HG03108 (cell line): ENCODE results near the gene PELI3.
A peak's percentile ranks its signal among the peaks of the same experiment; 100 is the strongest.
"Not testable (repeated sequence)": the region's sequence is repeated elsewhere in the genome, so short reads cannot be mapped to it uniquely, and the experiment has no call there.

Source experiments
- ATAC-seq: cut with Tn5 transposase; IDR thresholded peaks from one replicate; pipeline ENCODE4 v1.9.1; 2021; ENCODE audit warnings: moderate library complexity; ENCODE audit not compliant: unreplicated experiment

PELI3 gene, protein sequence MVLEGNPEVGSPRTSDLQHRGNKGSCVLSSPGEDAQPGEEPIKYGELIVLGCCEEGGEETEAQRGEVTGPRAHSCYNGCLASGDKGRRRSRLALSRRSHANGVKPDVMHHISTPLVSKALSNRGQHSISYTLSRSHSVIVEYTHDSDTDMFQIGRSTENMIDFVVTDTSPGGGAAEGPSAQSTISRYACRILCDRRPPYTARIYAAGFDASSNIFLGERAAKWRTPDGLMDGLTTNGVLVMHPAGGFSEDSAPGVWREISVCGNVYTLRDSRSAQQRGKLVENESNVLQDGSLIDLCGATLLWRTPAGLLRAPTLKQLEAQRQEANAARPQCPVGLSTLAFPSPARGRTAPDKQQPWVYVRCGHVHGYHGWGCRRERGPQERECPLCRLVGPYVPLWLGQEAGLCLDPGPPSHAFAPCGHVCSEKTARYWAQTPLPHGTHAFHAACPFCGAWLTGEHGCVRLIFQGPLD

DNA sequence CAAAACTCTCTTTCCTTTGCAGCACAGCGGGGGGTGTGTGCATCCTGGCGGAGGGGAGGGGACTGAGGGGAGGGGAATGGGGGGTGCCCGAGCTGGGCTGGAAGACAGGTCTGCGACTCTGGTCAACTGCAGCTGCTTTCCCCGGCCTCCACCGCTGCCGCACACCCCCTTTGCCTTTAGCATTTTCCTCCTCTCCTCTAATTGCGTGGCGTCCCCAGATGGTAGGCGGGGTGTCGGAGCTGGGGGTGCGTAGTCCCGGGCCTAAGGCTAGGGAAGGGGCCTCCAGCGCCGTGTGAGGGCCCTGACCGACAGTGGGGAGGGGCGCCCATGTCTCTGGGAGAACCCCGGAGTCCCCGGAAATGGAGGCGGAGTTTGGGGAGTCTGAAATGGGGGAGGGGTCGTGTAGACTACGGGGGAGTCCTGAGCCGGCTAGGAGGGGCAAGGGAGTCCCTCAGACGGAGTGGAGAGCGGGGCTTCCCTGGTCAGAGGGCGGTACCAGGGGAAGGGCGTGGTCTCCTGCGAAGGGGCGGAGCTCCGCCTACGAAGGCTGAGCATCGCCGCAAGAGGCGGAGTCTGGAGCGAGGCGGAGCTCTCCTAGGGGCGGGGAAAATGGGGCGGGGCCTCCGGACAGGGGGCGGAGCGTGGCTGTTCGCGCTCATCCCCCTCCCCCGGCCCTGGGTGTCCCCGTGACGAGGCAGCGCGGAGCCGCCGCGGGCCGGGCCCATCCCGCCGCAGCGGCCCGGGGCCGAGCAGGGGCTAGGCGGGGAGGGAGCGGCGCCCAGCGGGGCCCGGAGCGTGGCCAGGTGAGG lies at the start of gene PELI3:
Gene PELI3 (plus strand): TSS at position 681 of the 809 bp plus-strand sequence. CDS start 1,224 bp downstream, outside the sequence.
- ATAC-seq = peak; percentile 70

DNA sequence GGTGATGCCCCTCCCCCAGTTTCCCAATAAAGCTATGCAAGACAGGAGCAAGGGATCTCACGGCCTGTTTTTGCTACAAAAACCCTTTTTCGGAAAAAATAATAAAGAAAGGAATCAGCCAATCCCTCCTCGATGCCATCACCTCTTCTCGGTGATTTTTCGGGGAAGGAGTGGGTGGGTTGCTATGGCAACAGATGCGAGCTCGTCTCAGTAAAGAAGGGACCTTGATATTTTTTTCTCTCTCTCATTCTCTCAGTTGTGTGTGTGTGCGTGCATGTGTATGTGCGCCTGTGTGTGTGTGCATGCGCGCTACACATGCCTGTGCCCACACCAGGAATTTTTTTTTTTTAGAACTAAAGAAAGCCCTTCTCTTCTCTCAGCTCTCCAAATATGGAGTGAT lies 49.7 kb upstream of the PELI3 start:
- ATAC-seq = no peak

GRCh38 chr11:66418168-66418985 lies 48.3 kb upstream of the PELI3 start:
- no peak for ATAC-seq

DNA sequence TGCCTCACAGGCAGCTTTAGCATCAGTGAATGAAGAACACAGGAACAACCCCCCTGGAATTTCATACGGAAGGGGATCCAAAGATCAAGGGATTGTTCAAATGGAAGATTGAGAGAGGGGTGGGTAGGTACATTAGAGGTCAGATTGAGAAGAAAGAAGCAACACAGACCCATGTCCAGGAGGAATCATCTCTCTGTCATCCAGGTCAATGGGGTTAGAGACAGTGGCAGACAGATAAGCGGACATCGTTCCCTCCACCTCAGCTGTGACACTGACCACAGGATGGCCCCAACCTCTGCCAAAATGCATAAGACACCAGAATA lies 47.8 kb upstream of the PELI3 start:
- ATAC-seq = no peak

DNA sequence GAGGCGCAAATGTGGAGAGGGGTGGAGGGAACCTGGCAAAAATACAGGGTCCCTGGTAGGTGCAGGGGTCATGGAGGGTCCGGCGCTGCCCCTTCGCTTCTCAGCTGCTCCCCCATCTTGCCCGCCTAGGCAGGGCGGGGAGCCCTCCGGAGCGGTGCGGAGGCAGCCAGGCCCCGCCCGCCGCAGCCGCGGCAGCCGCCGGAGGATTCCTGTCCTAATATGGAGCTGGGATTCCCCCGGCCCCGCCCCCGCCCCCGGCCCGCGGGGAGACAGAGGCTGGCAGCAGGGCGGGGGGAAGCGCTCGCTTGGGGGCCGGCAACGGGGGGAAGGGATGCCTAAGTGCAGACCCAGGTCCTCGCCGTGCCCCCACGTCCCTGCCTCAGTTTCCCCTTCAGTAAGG lies 46.9 kb upstream of the PELI3 start:
- no peak for ATAC-seq

GRCh38 chr11:66420671-66421476 lies 45.8 kb upstream of the PELI3 start, which contains the start of gene NPAS4:
NPAS4 (plus strand) TSS chr11:66421035; CDS start chr11:66421180, 145 bp downstream.
- ATAC-seq = no peak

- peak; percentile 65 for ATAC-seq
Measured at GRCh38 chr11:66421492-66422205, 45.1 kb upstream of the PELI3 start.

DNA sequence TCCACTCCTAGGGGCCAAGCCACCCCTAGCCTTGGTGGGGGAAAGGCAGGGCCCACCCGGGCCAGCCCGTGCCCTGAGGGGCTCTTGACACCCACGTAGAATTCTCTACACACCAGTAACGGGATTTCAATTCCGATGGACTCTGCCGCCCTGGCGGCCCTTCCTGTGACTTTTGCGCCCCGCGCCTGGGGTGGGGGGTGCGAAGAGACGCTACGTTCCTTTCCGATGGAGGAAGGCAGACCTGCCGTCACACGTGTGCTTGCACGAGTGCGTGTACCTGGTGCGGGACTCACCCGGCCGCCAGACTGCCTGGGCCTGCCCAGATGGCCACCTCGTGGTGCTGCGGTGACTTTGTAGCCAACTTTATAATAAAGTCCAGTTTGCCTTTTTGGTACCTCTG lies 40.4 kb upstream of the PELI3 start:
- no peak for ATAC-seq

DNA sequence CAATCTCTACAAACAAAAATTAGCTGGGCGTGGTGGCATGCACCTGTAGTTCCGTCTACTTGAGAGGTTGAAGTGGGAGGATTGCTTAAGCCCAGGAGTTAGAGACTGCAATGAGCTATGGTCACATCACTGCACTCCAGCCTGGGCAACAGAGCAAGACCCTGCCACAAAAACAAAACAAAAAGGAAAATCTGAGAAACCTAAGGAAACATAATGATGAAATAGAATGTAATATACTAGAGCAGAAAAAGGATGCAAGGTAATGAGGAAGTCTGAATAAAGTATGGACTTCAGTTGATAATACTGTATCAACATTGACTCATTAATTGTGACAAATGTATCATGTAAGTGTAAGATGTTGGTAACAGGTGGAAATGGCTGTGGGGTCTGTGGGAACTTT lies 37.8 kb upstream of the PELI3 start:
- ATAC-seq = no peak

DNA sequence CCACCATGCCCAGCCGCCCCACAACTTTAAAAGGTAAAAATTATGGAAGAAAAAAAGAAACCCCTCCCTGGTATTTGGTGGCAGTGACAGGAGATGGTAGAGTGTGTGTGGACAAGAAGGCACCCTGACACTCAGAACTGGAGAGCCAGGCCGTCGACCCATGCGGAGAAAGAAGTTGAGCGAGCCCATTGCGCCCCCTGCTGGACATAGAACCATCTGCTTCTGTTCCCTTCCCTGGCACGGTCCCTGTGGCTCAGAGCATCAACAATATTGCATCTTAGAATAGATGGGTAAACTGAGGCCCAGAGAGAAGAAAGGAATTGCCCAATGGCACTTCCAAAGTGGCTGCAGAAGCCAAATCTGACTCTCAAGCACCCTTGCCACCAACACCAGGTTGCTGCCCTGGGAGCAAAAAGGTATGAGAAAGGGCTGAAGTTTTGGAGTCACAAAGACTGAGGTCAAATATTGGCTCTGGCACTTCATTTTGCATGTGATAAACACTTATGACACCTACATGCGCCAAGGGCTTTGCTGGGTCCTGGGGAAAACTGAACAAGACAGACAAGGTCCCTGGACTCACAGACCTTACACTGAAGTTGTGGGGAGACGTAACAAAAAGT lies 36.6 kb upstream of the PELI3 start:
- ATAC-seq = no peak

DNA sequence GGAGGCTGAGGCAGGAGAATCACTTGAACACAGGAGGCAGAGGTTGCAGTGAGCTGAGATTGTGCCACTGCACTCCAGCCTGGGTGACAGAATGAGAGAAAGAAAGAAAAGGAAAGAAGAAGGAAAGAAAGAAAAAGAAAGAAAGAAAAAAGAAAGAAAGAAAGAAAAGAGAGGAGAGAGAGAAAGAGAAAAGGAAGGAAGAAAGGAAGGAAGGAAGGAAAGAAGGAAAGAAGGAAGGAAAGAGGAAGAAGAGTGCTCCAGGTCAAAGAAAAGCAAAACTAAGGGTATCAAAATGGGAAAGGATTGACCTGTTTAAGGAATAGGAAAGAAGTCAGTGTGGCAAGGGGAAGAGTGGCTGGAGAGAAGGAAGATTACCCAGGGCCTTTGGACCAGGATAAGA lies 35.4 kb upstream of the PELI3 start:
- ATAC-seq = not testable (repeated sequence)

GRCh38 chr11:66431871-66432329 lies 34.8 kb upstream of the PELI3 start:
- ATAC-seq = not testable (repeated sequence)

DNA sequence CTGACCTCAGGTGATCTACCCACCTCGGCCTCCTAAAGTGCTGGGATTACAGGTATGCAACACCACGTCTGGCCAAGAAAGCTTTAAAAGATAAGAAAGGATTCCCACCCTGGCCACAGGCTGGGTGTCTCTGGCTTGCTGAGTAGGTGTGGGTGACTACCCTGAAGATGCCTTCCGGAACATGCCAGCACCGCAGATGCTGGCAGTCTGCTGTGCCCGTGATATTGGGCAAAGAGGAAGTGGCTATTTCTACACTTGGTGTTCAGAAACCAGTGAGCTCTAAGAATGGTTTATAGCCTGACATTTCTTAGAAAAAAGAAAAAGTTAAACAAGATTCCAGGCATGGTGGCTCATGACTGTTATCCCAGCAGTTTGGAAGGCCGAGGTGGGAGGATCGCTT lies 34.1 kb upstream of the PELI3 start:
- no peak for ATAC-seq

DNA sequence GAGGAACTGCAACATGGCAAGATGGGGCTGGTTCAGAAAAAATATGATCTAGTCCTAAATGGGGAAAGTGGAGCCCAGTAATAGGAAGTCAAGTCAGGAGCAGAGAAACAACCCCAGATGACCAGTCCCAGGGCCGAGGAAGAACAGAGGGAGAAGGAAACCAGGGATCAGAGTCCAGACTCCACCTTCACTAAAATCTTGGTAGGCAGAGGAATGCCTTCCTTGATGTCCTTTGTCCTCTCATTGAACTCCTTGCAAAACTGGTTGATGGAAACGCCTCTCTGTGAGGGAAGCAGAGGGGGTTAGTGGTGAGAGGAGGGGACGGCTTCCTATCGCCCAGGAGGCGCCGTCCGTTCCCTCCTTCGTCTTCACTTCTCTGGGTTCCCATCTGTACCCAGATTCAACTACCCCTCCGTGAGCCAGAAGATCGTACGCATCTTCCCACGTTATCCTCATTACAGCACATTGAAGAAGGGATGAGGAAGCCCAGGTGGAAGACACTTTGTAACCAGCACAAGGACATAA lies 28.7 kb upstream of the PELI3 start:
- no peak for ATAC-seq

DNA sequence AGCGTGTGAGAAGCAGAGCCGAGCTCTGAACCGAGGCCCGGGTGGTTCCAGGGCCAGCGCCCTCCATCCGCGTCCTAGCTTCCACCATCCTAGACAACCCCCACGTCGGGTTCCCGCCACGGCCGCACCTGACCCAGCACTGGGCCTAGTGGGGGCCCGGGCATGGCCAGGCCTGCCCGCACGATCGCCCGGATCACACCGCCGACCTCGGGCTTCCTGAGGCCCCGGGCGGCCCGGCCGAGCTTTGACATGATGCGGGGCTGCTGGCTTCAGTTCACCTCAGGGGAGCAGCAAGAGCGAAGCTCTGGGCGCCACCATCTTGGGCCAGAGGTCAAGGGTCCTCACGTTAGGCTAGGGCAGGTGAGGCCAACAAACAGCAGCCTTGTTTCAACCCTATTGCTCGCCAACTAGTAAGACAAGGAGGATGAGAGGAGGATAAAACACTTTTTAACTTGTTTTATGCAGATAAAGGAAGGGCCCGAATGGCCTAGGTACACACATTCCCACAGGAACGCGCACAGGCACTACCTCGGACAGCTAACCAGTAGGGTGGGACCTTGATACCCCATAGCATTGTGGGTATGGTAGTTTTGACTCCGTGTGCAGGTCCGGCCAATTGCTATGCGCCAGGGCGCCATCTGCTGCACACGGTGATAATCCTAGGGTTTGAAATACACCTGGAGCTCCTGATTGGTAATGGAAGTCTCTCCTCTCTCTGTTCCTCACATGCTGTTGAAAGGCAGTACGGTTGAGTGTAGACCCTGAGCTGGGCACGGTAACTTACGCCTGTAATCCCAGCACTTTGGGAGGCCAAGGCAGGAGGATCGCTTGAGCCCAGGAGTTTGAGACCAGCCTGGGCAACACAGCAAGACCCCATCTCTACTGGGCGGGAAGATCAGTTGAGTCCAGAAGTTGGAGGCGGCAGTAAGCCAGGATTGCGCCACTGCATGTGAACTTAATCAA lies 27.9 kb upstream of the PELI3 start, which contains the start of gene MRPL11:
Gene MRPL11 (minus strand): TSS at position 345 of the 963 bp plus-strand sequence. CDS start 94 bp downstream, at position 251.
- ATAC-seq = peak; percentile 86

GRCh38 chr11:66440101-66440939 lies 26.4 kb upstream of the PELI3 start:
- ATAC-seq = not testable (repeated sequence)

GRCh38 chr11:66440940-66441282 lies 25.8 kb upstream of the PELI3 start:
- ATAC-seq = not testable (repeated sequence)
